Measurements from ENCODE around the gene POLR2J.
A peak's percentile ranks its signal among the peaks of the same experiment; 100 is the strongest.

POLR2J gene

GRCh38 chr7:102469351-102469971 is 9.3 kb downstream of the POLR2J start:
- Histone ChIP-seq H3K27ac (ENCODE audit: low read length) (no peak overlapping the region), H3K27me3 (ENCODE audit: insufficient read depth, low read length) (no peaks in the 10 kb centered on the region), H3K9ac (ENCODE audit: low read depth, low read length) (no peak overlapping the region), H3K4me1 (ENCODE audit: insufficient read depth, low read length) (no peaks in the 10 kb centered on the region; the same call in 1 of the 2 replicates), H3K9me3 (ENCODE audit: insufficient read depth, low read depth, low read length) (no peaks in the 10 kb centered on the region), H3K36me3 (ENCODE audit: insufficient read depth, low read depth, low read length) (peaks cover 32% of the 10 kb centered on the region), H3K4me3 (ENCODE audit: low read length) (no peak overlapping the region)

- Histone ChIP-seq H3K27ac (ENCODE audit: low read length) (no peak overlapping the region), H3K27me3 (ENCODE audit: insufficient read depth, low read length) (no peaks in the 10 kb centered on the region), H3K4me1 (ENCODE audit: insufficient read depth, low read length) (no peaks in the 10 kb centered on the region; the same call in 1 of the 2 replicates), H3K9ac (ENCODE audit: low read depth, low read length) (no peak overlapping the region), H3K4me3 (ENCODE audit: low read length) (no peak overlapping the region), H3K36me3 (ENCODE audit: insufficient read depth, low read depth, low read length) (peaks cover 30% of the 10 kb centered on the region), H3K9me3 (ENCODE audit: insufficient read depth, low read depth, low read length) (no peaks in the 10 kb centered on the region)
Measured at GRCh38 chr7:102468478-102469350, 10.0 kb downstream of the POLR2J start.

- Histone ChIP-seq H3K4me1 (ENCODE audit: insufficient read depth, low read length) (no peaks in the 10 kb centered on the region; the same call in 1 of the 2 replicates), H3K27me3 (ENCODE audit: insufficient read depth, low read length) (no peaks in the 10 kb centered on the region), H3K36me3 (ENCODE audit: insufficient read depth, low read depth, low read length) (peaks cover 21% of the 10 kb centered on the region), H3K9me3 (ENCODE audit: insufficient read depth, low read depth, low read length) (no peaks in the 10 kb centered on the region), H3K9ac (ENCODE audit: low read depth, low read length) (no peak overlapping the region), H3K4me3 (ENCODE audit: low read length) (no peak overlapping the region), H3K27ac (ENCODE audit: low read length) (no peak overlapping the region)
Measured at GRCh38 chr7:102467581-102468477, 10.9 kb downstream of the POLR2J start.

DNA sequence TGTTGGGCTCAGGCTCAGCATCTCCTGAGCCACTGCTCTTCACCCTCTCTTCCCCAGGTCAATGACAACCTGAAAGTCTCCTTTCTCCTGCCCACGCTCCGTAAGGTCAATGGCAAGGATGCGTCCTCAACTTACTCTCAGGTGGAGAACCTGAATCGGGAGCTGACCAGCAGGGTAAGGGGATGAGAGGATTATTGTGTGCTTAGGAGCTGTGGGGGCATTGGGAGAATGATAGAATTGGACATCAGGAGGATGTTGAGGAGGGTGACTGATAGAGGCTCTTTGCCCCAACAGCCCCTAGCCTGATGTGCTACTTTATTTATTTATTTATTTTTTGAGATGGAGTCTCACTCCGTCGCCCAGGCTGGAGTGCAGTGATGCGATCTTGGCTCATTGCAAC is 12.6 kb downstream of the POLR2J start:
- Histone ChIP-seq H3K4me3 (ENCODE audit: low read length) (peak overlapping the region; percentile 90; the same call in 1 of the 2 replicates), H3K9me3 (ENCODE audit: insufficient read depth, low read depth, low read length) (no peaks in the 10 kb centered on the region), H3K36me3 (ENCODE audit: insufficient read depth, low read depth, low read length) (peaks cover 11% of the 10 kb centered on the region), H3K27me3 (ENCODE audit: insufficient read depth, low read length) (no peaks in the 10 kb centered on the region), H3K4me1 (ENCODE audit: insufficient read depth, low read length) (no peaks in the 10 kb centered on the region; the same call in 1 of the 2 replicates), H3K9ac (ENCODE audit: low read depth, low read length) (peak overlapping the region; percentile 15; the same call in 1 of the 2 replicates), H3K27ac (ENCODE audit: low read length) (no peak overlapping the region)

GRCh38 chr7:102464577-102465280 is 14.0 kb downstream of the POLR2J start, which contains the start of the genes ALKBH4 and LRWD1:
Gene ALKBH4 (minus strand): TSS chr7:102464863. CDS start chr7:102464836, 27 bp downstream.
Gene LRWD1 (plus strand): TSS chr7:102464984. CDS start chr7:102465081, 97 bp downstream.
- H3K9me3 ChIP-seq (ENCODE audit: insufficient read depth, low read depth, low read length), result no peaks in the 10 kb centered on the region
- H3K4me3 ChIP-seq (ENCODE audit: low read length), result peak within 1 kb of the TSS; percentile 90
- H3K27me3 ChIP-seq (ENCODE audit: insufficient read depth, low read length), result no peaks in the 10 kb centered on the region
- H3K9ac ChIP-seq (ENCODE audit: low read depth, low read length), result peak within 1 kb of the TSS; percentile 97
- no peak within 1 kb of the TSS for H3K27ac ChIP-seq (ENCODE audit: low read length)
- peaks cover 4% of the 10 kb centered on the region; the same call in 1 of the 2 replicates for H3K36me3 ChIP-seq (ENCODE audit: insufficient read depth, low read depth, low read length)
- no peaks in the 10 kb centered on the region; the same call in 1 of the 2 replicates for H3K4me1 ChIP-seq (ENCODE audit: insufficient read depth, low read length)

GRCh38 chr7:102463841-102464576 is 14.7 kb downstream of the POLR2J start:
- Histone ChIP-seq H3K9me3 (ENCODE audit: insufficient read depth, low read depth, low read length) (no peaks in the 10 kb centered on the region), H3K36me3 (ENCODE audit: insufficient read depth, low read depth, low read length) (peaks cover 6% of the 10 kb centered on the region; the same call in 1 of the 2 replicates), H3K27me3 (ENCODE audit: insufficient read depth, low read length) (no peaks in the 10 kb centered on the region), H3K4me3 (ENCODE audit: low read length) (peak overlapping the region; percentile 90), H3K27ac (ENCODE audit: low read length) (no peak overlapping the region), H3K9ac (ENCODE audit: low read depth, low read length) (peak overlapping the region; percentile 97), H3K4me1 (ENCODE audit: insufficient read depth, low read length) (no peaks in the 10 kb centered on the region; the same call in 1 of the 2 replicates)

- Histone ChIP-seq H3K36me3 (ENCODE audit: insufficient read depth, low read depth, low read length) (peaks cover 30% of the 10 kb centered on the region), H3K4me3 (ENCODE audit: low read length) (no peak overlapping the region), H3K9ac (ENCODE audit: low read depth, low read length) (no peak overlapping the region), H3K27ac (ENCODE audit: low read length) (no peak overlapping the region), H3K9me3 (ENCODE audit: insufficient read depth, low read depth, low read length) (no peaks in the 10 kb centered on the region), H3K4me1 (ENCODE audit: insufficient read depth, low read length) (no peaks in the 10 kb centered on the region), H3K27me3 (ENCODE audit: insufficient read depth, low read length) (no peaks in the 10 kb centered on the region)
Measured at GRCh38 chr7:102460467-102460866, 18.3 kb downstream of the POLR2J start.

GRCh38 chr7:102459221-102459844 is 19.4 kb downstream of the POLR2J start:
- Histone ChIP-seq H3K9me3 (ENCODE audit: insufficient read depth, low read depth, low read length) (no peaks in the 10 kb centered on the region), H3K27ac (ENCODE audit: low read length) (no peak overlapping the region), H3K9ac (ENCODE audit: low read depth, low read length) (no peak overlapping the region)

DNA sequence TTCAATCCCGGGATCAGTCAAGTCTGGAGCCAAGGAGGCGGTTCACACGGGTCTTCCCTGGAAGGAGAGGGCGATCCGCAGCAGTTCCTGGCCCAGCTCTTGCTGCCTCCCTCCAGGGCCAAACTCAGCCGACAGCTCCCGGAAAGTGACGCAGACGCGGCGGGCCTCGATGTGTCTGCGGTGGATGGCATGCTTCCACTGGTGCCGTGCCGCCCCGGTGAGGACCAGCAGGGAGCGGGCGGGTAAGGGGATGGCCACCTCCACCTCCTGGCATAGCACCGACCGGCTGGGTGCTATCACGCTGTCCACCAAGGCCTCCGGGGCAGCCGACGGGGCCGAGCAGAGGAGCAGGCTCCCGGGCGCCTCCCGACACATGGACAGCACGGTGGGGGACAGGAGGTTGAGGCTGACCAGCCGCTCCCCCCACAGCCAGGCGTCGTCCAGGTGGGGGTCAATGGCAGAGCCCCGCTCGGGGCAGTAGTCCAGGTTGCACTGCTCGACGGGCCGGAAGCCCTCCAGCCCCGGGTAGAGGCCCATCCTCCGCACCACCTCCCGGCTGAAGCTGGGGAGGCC is 21.3 kb downstream of the POLR2J start:
- Histone ChIP-seq H3K36me3 (ENCODE audit: insufficient read depth, low read depth, low read length) (peaks cover 30% of the 10 kb centered on the region), H3K9me3 (ENCODE audit: insufficient read depth, low read depth, low read length) (no peaks in the 10 kb centered on the region), H3K4me1 (ENCODE audit: insufficient read depth, low read length) (no peaks in the 10 kb centered on the region), H3K9ac (ENCODE audit: low read depth, low read length) (no peak overlapping the region), H3K4me3 (ENCODE audit: low read length) (no peak overlapping the region), H3K27ac (ENCODE audit: low read length) (no peak overlapping the region), H3K27me3 (ENCODE audit: insufficient read depth, low read length) (no peaks in the 10 kb centered on the region)

More at GRCh38 chr7:102459221-102459844, 19.4 kb downstream of the POLR2J start:
- no peaks in the 10 kb centered on the region for H3K27me3 ChIP-seq (ENCODE audit: insufficient read depth, low read length)
- H3K4me1 ChIP-seq (ENCODE audit: insufficient read depth, low read length), result no peaks in the 10 kb centered on the region
- H3K36me3 ChIP-seq (ENCODE audit: insufficient read depth, low read depth, low read length), result peaks cover 30% of the 10 kb centered on the region
- no peak overlapping the region for H3K4me3 ChIP-seq (ENCODE audit: low read length)

- Histone ChIP-seq H3K4me1 (ENCODE audit: insufficient read depth, low read length) (peaks cover under 1% of the 10 kb centered on the region; the same call in 1 of the 2 replicates), H3K27ac (ENCODE audit: low read length) (no peak overlapping the region), H3K4me3 (ENCODE audit: low read length) (no peak overlapping the region), H3K27me3 (ENCODE audit: insufficient read depth, low read length) (no peaks in the 10 kb centered on the region), H3K9ac (ENCODE audit: low read depth, low read length) (no peak overlapping the region), H3K9me3 (ENCODE audit: insufficient read depth, low read depth, low read length) (no peaks in the 10 kb centered on the region), H3K36me3 (ENCODE audit: insufficient read depth, low read depth, low read length) (peaks cover 30% of the 10 kb centered on the region)
Measured at GRCh38 chr7:102456327-102456726, 22.4 kb downstream of the POLR2J start.
